Fibroblast of skin of left biceps (primary cell): Measurements from ENCODE around the gene DPH5.
"Not testable (repeated sequence)": the region's sequence is repeated elsewhere in the genome, so short reads cannot be mapped to it uniquely, and the experiment has no call there.

ENCODE experiments used
- DNase-seq, 2 experiments: peaks; one replicate each; pipeline ENCODE4 v3.0.0-alpha.2; 2013; ENCODE audit warnings: low read depth in 2 of 2

DPH5 gene

DNA sequence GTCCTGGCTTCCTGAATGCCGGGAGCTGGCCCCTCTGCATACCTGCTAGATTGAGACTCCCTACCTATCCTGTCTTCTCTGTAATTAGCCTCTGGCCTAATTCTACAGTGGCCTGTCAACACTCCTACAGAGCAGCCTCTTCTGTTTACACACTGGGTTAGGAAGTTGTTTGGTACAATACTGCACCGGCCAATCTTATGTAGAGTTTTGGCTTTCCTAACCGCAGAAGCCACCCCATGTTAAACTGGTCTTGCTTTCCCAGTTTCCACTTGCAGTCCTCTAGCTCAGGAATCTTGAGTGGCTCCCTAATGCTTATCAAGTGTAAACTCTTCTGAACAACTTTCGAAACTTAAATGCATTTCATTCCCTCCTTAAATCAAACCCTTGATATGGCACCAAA, 42.8 kb downstream of the DPH5 start:
- DNase-seq: no peak

DNA sequence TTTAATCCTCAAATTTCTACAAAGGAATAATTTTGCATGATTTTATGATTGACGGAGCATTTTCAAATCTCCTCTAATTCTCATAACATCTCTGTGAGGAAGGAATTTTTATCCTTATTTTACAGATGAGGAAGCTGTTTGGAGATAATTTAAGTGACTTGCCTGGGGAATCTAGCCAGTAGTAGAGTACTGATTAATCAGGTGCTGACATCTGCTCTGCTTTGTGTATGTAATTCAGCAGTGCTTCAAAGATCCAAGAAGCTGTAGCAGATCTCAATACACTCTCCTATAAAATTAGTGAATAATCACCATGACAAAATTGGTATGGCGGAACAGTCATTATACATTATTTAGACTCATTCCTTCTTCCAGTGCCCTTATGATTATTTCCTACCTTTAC, 46.0 kb downstream of the DPH5 start:
- peak in 1 of 2 experiments; percentile 21 for DNase-seq

DNA sequence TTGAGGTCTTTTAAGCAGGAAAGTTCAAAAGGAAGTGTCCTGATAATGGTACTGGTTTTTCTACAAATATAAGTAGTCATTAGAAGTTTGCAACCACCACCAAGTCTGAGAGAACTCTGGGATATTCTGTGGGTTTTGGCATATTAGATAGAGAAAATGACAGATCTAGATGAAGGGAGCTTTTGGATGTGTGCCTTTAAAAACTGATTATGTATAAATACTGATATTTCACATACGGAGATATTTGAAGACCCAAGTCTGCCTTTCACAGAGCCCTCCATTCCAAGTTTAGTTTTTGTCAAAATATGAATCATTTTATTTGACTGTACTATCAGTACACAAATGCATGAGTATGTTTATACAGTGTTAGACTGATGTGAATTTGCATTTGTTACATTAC, 48.6 kb downstream of the DPH5 start:
- DNase-seq: no peak

DNA sequence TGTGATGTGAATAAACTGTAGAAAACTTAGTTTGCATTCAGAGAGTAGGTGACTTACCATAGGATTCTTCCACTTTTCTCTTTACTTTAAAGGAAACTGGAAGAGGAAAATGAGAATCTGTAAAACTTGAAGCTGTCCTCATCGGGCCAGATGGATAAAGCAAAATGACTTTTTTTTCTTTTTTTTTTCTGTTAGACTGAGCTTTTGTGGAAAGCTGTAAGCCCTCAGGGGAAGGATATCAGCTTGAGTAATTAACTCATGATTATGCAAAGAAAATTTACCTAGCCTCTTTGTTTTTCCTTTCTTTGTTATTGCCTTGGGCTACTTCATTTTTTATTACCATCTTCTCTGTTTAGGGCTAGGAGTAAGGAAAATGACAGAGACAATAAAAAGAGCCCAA, 53.4 kb downstream of the DPH5 start:
- no peak for DNase-seq

DNA sequence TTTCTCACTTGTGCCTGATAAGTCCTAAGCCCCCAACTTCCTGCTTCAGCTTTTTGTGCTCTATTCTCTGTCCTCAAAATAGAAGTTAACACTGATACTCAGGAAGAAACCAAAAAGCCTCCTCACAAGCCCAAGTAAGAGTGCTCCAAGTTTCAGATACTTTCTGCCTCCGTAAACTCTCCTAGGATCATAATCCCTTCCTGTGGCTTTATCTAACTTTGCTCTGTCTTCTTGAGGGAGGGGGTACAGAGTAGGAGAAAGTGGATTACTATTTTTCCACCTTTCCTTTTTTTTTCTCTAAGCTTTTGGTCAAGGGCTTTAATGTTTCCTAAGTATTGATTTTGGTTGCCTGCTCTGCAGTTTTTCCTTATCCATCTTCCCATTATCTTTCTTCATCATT, 54.6 kb downstream of the DPH5 start:
- DNase-seq: no peak

DNA sequence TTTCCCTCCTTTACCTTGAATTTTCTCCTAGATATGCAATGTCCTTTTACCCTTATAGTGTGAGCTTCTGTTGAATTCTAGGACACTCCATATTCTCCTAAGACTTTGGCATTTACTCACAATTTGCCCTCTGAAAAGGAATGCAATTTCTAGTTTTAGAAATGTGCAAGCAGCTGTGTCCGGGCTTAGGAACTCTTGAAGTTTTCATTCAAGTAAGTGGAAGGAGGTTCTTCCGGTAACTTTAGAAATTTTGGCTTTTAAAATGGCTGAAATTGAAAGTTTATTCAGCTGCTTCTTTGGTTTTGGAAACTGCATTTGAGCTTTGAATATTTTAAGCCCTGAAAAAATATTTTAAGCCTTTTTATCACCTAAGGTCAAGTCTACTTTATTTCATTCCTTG, 56.3 kb downstream of the DPH5 start:
- no peak for DNase-seq

DNA sequence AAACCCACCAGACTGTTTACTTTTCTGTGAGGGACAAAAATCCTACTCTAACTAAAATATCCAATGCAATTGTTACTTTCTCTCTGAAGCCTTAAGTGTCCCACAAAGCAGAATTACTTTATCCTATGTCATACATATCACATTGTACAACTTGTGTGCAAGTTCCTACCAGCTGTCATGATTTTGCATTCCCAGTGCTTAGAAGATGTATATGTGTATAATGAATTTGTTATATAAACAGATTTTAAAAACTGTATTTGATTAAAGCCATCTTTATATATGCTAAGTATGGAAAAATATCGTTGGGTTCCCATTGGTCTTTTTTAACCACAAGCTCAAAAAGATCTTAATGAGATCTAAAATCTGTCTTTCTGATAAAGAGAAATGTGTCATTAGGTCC, 57.0 kb downstream of the DPH5 start:
- no peak for DNase-seq

DNA sequence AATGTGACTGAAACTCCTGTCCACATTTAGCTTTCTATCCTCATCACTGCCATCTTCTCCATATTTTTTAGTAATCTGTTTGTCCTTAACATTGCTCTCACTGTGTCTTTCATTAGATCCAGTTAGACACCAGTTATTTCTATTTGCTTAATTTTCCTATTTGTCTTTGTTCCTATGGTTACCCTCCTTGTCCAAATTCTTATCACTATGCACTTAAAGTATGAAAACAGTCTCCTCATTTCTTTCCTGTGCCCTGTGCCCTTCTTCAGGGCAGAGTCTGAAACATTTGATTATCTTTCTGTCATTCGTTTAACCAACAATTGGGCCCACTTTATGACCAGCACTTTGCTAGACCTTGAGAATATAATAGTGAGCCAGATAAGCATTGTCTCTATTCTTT, 65.5 kb downstream of the DPH5 start:
- DNase-seq: no peak

DNA sequence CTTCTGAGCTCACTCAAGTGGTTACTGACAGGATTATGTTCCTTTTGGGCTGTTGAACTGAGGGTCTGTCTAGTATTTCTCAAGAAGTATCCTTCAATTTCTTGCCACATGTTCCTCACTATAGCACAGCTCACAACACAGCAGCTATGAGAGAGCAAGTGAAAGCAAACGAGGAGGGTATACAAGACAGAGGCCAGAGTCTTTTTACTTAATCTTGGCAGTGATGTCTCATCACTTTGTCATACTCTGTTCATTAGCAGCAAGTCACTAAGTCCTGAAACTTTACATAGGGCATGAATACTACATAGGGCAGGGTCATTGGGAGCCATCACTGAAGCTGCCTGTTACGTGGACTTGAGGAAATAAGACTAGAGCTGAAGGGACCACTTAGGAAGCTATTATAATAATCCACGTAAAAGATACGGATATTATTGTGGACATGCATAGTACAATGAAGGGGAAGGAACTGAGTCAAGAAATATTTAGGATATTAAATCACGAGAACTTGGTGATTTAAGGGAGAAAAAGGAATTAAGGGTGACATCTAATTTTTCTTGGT, 66.0 kb downstream of the DPH5 start:
- no peak for DNase-seq

DNA sequence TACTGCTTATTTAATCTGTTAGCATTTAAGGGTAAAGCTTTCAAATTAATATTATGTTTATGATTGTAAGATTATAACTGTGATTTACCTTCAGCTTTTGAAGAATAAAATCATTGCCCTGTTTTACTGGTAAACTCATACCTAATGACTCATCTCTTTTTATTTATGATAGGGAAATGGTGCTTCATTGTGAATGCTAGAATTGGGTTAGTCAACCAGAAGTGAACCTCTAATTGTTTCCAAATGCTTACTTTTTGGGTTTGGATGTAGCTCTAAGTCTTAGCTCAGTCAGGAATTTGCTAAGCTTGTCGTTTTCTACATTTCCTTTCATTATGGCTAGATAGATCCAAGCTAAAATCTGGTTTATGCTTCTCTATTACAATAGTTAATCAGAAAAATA, 70.3 kb downstream of the DPH5 start:
- DNase-seq: peak; percentile 85 to 88

DNA sequence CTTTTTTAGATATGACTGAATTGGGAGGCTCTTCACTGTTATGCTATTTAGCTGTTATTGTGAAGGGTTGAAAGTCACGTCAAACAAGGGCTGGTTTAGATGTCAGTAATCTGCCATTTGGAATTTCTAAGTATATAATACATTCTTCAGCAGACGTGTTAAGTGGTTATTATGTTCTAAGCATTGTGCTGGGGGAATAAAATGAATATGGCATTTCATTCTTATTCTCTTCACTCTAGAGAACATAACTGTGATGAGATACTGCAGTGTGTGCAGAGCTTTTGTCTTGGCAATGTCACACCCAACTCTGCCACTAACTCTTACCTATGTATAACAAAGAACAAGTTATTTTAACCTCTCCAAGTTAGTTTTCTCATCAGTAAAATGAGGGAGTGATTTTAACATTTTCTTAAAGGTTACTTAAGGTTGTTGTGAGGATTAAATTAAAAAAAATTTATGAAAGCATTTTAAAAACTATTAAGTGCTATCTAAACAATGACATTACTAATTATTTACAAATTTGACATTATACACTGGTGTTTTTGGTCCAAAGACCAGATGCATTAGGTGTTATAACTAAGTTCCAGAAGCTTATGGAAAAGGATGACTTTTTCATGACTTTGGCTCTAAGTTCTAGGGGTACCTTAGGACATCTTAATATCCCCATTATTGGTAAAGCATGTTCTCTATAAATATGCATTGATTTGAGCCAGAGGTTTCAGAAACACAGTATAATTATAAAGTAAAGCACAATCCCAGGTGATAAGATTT, 71.4 kb downstream of the DPH5 start:
- DNase-seq: no peak

DNA sequence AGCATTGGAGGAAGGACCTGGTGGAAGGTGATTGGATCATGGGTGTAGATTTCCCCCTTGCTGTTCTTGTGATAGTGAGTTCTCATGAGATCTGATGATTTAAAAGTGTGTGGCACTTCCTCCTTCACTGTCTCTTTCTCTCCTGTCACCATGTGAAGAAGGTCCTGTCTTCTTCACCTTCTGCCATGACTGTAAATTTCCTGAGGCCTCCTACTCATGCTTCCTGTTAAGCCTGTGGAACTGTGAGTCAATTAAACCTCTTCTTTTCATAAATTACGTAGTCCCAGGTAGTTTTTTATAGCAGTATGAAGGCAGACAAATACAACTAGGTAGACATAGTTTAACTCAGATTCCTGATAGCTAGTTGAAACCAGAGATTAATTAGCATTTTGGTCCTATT, 72.6 kb downstream of the DPH5 start:
- not testable (repeated sequence) for DNase-seq

DNA sequence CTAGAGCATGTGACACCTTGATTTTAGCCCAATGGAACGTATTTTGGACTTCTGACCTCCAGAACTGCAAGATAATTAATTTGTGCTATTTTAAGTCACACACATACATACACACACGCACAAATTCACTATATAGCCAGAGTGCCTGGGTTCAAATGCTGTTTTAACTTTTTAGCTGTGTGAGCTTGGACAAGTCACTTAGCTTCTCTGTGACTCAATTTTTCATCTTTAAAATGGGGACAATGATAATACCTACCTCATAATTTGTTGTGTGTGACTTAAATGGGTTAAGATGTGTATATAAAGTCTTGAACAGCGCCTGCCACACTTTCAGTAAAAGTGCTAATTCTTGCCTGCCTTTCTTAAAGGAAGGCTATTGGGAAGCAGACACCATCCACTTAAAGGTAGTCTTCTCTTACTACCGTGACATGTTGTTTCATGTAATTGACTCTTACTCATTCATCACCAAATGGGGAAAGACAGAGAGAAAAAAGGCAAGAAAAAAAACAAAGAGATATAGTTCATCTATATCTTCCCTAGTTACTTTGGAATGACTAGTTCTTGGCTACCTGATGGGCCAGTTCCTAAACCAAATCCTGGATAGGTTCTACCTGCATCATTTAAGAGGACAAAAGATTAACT, 73.4 kb downstream of the DPH5 start:
- no peak for DNase-seq

DNA sequence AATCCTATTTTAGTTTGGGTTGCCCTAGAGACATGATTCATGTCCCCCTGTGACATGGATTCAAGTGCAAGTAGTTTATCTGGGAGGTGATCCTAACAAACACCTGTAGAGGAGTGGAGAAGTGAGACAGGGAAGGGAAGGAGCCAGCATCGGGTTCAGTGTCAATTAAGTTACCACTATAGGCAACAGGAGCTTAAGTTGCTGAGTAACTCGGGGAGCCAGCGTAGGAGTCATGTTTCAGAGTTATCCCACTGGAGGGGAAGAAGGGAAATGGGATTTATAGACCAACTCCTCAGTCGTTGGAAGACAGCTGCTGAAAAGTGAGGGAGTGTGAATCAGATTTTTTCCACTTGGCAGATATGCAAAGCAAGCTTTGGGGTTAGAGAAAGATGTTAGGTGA, 74.8 kb downstream of the DPH5 start:
- peak; percentile 53 to 64 for DNase-seq

DNA sequence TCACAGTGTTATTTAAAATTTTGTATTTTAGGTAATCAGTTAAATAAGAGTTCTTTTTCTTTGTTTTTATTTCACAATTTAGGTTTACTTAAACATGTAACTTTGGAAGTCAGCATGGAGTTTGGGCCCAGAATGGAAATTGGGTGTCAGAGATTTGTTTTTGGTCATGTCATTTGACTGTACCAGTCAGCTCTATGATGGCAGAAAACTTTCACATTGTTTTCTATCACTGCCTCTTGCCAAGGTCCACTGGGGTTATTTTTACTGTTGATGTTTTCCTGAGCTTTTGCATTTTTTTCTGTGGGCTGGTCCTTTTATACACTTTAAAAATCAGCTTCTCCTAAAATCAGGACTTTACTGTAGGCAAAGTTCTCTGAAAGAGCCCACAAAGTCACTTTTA, 75.2 kb downstream of the DPH5 start:
- DNase-seq: no peak

DNA sequence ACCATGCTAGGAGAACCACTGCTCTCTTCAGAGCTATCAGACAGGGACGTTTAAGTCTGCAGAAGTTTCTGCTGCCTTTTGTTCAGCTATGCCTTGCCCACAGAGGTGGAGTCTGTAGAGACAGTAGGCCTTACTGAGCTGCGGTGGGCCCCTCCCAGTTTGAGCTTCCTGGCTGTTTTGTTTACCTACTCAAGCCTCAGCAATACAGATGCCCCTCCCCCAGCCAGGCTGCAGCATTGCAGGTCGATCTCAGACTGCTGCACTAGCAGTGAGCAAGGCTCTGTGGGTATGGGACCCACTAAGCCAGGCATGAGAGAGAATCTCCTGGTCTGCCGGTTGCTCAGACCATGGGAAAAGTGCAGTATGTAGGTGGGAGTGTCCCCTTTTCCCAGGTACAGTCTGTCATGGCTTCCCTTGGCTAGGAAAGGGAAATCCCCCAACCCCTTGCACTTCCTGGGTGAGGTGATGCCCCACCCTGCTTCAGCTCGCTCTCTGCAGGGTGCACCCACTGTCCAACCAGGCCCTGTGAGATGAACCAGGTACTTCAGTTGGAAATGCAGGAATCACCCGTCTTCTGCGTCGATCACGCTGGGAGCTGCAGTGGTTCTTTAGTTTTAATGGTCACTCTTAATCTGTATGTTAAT, 75.9 kb downstream of the DPH5 start:
- not testable (repeated sequence) for DNase-seq

DNA sequence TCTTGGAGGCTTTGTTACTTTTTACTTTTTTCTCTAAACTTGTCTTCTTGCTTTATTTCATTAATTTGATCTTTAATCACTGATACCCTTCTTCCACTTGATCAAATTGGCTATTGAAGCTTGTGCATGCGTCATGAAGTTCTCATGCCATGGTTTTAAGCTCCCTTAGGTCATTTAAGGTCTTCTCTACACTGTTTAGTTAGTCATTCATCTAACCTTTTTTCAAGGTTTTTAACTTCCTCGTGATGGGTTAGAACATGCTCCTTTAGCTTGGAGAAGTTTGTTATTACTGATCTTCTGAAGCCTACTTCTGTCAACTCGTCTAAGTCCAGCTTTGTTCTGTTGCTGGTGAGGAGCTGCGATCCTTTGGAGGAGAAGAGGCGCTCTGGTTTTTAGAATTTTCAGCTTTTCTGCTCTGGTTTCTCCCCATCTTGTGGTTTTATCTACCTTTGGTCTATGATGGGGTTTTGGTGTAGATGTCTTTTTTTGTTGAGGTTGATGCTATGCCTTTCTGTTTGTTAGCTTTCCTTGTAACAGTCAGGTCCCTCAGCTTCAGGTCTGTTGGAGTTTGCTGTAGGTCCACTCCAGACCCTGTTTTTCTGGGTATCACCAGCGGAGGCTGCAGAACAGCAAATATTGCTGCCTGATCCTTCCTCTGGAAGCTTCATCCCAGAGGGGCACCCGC, 76.7 kb downstream of the DPH5 start:
- DNase-seq: not testable (repeated sequence)

DNA sequence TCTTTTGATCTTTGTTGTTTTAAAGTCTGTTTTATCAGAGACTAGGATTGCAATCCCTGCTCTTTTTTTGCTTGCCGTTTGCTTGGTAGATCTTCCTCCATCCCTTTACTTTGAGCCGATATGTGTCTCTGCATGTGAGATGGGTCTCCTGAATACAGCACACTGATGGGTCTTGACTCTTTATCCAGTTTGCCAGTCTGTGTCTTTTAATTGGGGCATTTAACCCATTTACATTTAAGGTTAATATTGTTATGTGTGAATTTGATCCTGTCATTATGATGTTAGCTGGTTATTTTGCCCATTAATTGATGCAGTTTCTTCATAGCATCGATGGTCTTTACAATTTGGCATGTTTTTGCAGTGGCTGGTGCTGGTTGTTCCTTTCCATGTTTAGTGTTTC, 77.8 kb downstream of the DPH5 start:
- not testable (repeated sequence) for DNase-seq

DNA sequence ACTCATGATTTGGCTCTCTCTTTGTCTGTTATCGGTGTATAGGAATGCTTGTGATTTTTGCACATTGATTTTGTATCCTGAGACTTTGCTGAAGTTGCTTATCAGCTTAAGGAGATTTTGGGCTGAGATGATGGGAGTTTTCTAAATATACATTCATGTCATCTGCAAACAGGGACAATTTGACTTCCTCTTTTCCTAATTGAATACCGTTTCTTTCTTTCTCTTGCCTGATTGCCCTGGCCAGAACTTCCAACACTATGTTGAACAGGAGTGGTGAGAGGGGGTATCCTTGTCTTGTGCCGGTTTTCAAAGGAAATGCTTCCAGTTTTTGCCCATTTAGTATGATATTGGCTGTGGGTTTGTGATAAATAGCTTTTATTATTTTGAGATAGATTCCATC, 79.5 kb downstream of the DPH5 start:
- DNase-seq: not testable (repeated sequence)

DNA sequence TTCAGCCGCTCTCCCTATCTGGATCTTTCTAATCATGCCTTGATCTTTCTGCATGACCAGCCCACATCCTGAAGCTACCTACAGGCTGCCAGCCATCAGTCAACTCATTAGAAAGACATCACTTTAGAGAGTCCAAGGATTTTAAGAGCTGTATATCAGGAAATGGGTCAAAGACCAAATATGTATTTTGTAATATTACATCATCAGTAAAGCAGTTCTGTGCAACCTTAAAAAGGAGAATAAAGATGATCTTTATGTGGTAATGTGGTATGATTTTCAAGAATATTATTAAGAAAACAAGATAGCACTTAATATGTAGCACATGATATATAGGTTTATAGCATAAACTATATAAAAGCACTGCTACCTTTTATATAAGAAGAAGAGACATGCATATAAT, 82.1 kb downstream of the DPH5 start:
- DNase-seq: no peak

DNA sequence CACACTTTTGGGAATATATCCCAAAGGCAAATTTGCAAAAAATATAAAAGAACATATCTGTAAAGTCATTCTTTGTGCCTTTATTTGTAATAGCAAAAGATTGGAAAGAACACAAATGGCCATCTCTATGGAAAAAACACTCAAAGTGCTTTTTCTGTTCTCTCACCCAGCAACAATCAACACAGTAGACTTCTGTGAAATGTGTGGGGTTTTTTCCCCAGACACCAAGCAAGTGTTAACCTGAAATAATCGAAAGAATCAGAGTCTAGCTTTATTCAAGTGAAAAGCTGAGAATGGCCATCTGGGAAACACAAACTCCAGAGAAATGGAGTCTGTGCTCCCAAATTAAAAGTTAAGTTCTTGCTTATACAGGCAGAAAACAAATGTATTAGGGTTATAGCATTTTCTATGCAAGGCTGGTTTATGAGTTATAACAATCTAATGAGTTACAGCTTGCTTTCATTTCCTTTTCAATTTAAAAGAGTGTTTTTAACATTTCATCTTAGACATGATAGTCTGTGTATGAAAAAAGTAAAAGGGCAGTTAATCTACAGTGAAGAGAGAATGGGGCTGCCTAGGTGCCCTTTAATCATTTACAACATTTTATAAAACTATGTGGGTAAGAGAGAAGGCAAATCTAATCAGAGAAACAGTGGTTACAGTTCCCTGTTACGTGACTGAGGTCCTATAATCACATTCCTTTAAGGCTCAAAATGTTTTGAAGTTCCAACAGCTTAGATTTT, 83.1 kb downstream of the DPH5 start:
- no peak for DNase-seq
